Transverse colon (tissue), 4 donors: ENCODE measurements around the gene CCDC50. TPM values are rescaled to one million over a fixed set of nuclear protein-coding genes. Genes with fewer than 3 reads are reported as not detected.

Experiments used
- DNase-seq: peaks from one replicate; pipeline ENCODE4 v3.0.0-alpha.2; 2019
- H3K27ac ChIP-seq, 4 donors: fragments of 200-600 bp; sonication (generic); 2 replicates each; pipeline ENCODE4 v1.5.1; 2016 to 2018; ENCODE audit warnings: inconsistent platforms in 4 of 4
- H3K27me3 ChIP-seq: fragments of 200-600 bp; sonication (generic); 2 replicates; pipeline ENCODE4 v1.5.1; 2017; ENCODE audit warnings: inconsistent platforms
- H3K36me3 ChIP-seq, 4 donors: fragments of 200-600 bp; sonication (generic); 2 replicates each; pipeline ENCODE4 v1.5.1; 2017 to 2019; ENCODE audit warnings: inconsistent platforms in 4 of 4
- H3K4me1 ChIP-seq, 4 donors: fragments of 200-600 bp; sonication (generic); 2 replicates each; pipeline ENCODE4 v1.5.1; 2017 to 2020; ENCODE audit warnings: inconsistent platforms in 4 of 4
- H3K4me3 ChIP-seq, 4 donors: fragments of 200-600 bp; sonication (generic); 1 replicate in 1 of 4; 2 replicates in 3 of 4; pipeline versions ENCODE4 v1.5.1 to v1.6.1; 2017 to 2019; ENCODE audit warnings: inconsistent platforms in 4 of 4
- H3K9me3 ChIP-seq, 2 donors: fragments of 200-600 bp; sonication (generic); 2 replicates each; pipeline ENCODE4 v1.5.1; 2017 to 2019; ENCODE audit warnings: inconsistent platforms in 2 of 2
- CTCF ChIP-seq, 5 experiments: fragments of 200-600 bp in 3 of 5; fragments of 450-650 bp in 2 of 5; sonication (generic) in 3 of 5; IDR thresholded peaks; 1 replicate in 2 of 5; 2 replicates in 3 of 5; pipeline ENCODE4 v1.5.1; 2016 to 2017; ENCODE audit warnings: antibody characterized with exemption in 5 of 5, inconsistent platforms in 3 of 5, mild to moderate bottlenecking in 2 of 5, moderate library complexity in 1 of 5
- EP300 ChIP-seq: sonication (generic); formaldehyde crosslinking; IDR thresholded peaks from one replicate; pipeline ENCODE4 v1.6.1; 2017; ENCODE audit warnings: antibody characterized with exemption, low read depth
- POLR2A ChIP-seq: fragments of 450-650 bp; IDR thresholded peaks from one replicate; pipeline ENCODE4 v1.6.1; 2016; ENCODE audit warnings: antibody characterized with exemption, mild to moderate bottlenecking, moderate library complexity
- POLR2AphosphoS5 ChIP-seq, 3 donors: sonication (generic); formaldehyde crosslinking; IDR thresholded peaks; one replicate each; pipeline ENCODE4 v1.6.1; 2016; ENCODE audit warnings: antibody characterized with exemption in 3 of 3
- WGBS, 2 donors: methylation state at CpG; one replicate each; pipeline ENCODE4 v1.1.5; 2018; ENCODE audit warnings: low coverage in 1 of 2; 5-methylcytosine and 5-hydroxymethylcytosine counted together
- in situ Hi-C, 4 donors: fragments of 200-750 bp; cut with MboI; loops; one replicate each; pipeline versions ENCODE4 v1.15.0 to v1.15.1; 2017; ENCODE audit warnings: low sequenced_read_pairs in 3 of 4, low pct_ligation_motif_present in 1 of 4, low pct_unique_long_range_greater_than_20kb in 1 of 4
- intact Hi-C: fragments of 100-400 bp; cut with DNase I; formaldehyde crosslinking; loops from one replicate; pipeline ENCODE4 v1.15.1; 2023; ENCODE audit warnings: low total_unique reads
- total RNA-seq, 4 donors: library from RNA; depleted of rRNA; stranded (reverse); fragments of >200 nt; gene quantifications; one replicate each; pipeline ENCODE4 v1.1.0, GENCODE V29; 2016

The CCDC50 gene
- total RNA-seq, 4 donors from 2014 or later: 61.3 to 78.0 (median 69.5) TPM

GRCh38 chr3:191362037-191362436 lies 32.8 kb downstream of the CCDC50 start:
- H3K4me3 ChIP-seq: no peak overlapping the region
- 71 to 82% methylated on average over 4 of the region's 4 CpGs for WGBS, 2 donors
- intact Hi-C loops: no loop called here
- in situ Hi-C loops: no loop called here
- no peaks in the 10 kb centered on the region for H3K27me3 ChIP-seq
- H3K4me1 ChIP-seq: peaks cover 0 to 5% (median 2%) of the 10 kb centered on the region in 4 donors
- H3K9me3 ChIP-seq: no peaks in the 10 kb centered on the region
- DNase-seq: no peak
- peaks cover 0 to 28% (median 12%) of the 10 kb centered on the region in 4 donors for H3K36me3 ChIP-seq
- TF ChIP-seq POLR2AphosphoS5 (IDR thresholded peaks at IDR 0.05) (no peak), EP300 (no peak), CTCF (IDR thresholded peaks at IDR 0.05) (no peak), POLR2A (no peak)
- no peak overlapping the region for H3K27ac ChIP-seq

GRCh38 chr3:191362524-191363090 lies 33.4 kb downstream of the CCDC50 start:
- peaks cover 0 to 28% (median 12%) of the 10 kb centered on the region in 4 donors for H3K36me3 ChIP-seq
- H3K4me3 ChIP-seq: no peak overlapping the region
- intact Hi-C loops (no loop called here), in situ Hi-C loops (no loop called here)
- no peaks in the 10 kb centered on the region for H3K9me3 ChIP-seq
- no peak for DNase-seq
- H3K27me3 ChIP-seq: no peaks in the 10 kb centered on the region
- WGBS, 2 donors: 79 to 86% methylated on average over 2 of the region's 2 CpGs
- H3K27ac ChIP-seq: no peak overlapping the region
- TF ChIP-seq POLR2A (no peak), POLR2AphosphoS5 (IDR thresholded peaks at IDR 0.05) (no peak), CTCF (IDR thresholded peaks at IDR 0.05) (no peak), EP300 (no peak)
- H3K4me1 ChIP-seq: no peaks in the 10 kb centered on the region

GRCh38 chr3:191363221-191363620 lies 34.0 kb downstream of the CCDC50 start:
- no peaks in the 10 kb centered on the region for H3K9me3 ChIP-seq
- H3K4me1 ChIP-seq: no peaks in the 10 kb centered on the region
- intact Hi-C loops: no loop called here
- no peaks in the 10 kb centered on the region for H3K27me3 ChIP-seq
- WGBS, 2 donors: 83 to 89% methylated on average over 1 to 4 of the region's 4 CpGs
- TF ChIP-seq POLR2AphosphoS5 (IDR thresholded peaks at IDR 0.05): no peak
- no peak for TF ChIP-seq EP300
- no peak for TF ChIP-seq POLR2A
- TF ChIP-seq CTCF (IDR thresholded peaks at IDR 0.05): no peak
- H3K27ac ChIP-seq: no peak overlapping the region
- H3K36me3 ChIP-seq: peaks cover 0 to 27% (median 12%) of the 10 kb centered on the region in 4 donors
- in situ Hi-C loops: no loop called here
- H3K4me3 ChIP-seq: no peak overlapping the region
- no peak for DNase-seq

- TF ChIP-seq CTCF (IDR thresholded peaks at IDR 0.05): no peak
- TF ChIP-seq POLR2AphosphoS5 (IDR thresholded peaks at IDR 0.05): no peak
- TF ChIP-seq POLR2A: no peak
- TF ChIP-seq EP300: no peak
- no peak for DNase-seq
- in situ Hi-C loops (no loop called here), intact Hi-C loops (no loop called here)
- H3K27ac ChIP-seq: no peak overlapping the region
- H3K36me3 ChIP-seq: peaks cover 0 to 34% (median 6%) of the 10 kb centered on the region in 4 donors
- H3K4me1 ChIP-seq: no peaks in the 10 kb centered on the region
- H3K9me3 ChIP-seq: no peaks in the 10 kb centered on the region
- no peak overlapping the region for H3K4me3 ChIP-seq
- no peaks in the 10 kb centered on the region for H3K27me3 ChIP-seq
- WGBS, 2 donors: 66 to 74% methylated on average over 2 of the region's 2 CpGs
Measured at GRCh38 chr3:191366675-191367074, 37.5 kb downstream of the CCDC50 start.
